SK-N-MC (cell line): ENCODE measurements around the gene NKX1-1.

Source experiments
- DNase-seq: peaks from one replicate; pipeline ENCODE4 v3.0.0-alpha.2; 2011; ENCODE audit warnings: low read depth, low spot score
- H3K27ac ChIP-seq: fragments of 200-600 bp; sonication (generic); 2 replicates; pipeline ENCODE4 v1.5.1; 2016; ENCODE audit warnings: mixed run types
- H3K36me3 ChIP-seq: fragments of 200-600 bp; sonication (generic); 2 replicates; pipeline ENCODE4 v1.6.1; 2017; ENCODE audit warnings: antibody characterized with exemption, low read length, mixed read lengths; ENCODE audit not compliant: insufficient read depth
- H3K4me3 ChIP-seq: fragments of 200-600 bp; sonication (generic); 2 replicates; pipeline ENCODE4 v1.5.1; 2016
- H3K9ac ChIP-seq: fragments of 200-600 bp; sonication (generic); 2 replicates; pipeline ENCODE4 v1.8.0; 2017; ENCODE audit warnings: mixed run types, mixed read lengths; ENCODE audit not compliant: insufficient read length
- H3K9me3 ChIP-seq: fragments of 200-600 bp; sonication (generic); 2 replicates; pipeline ENCODE4 v1.6.1; 2017; ENCODE audit warnings: low read depth, mild to moderate bottlenecking, antibody characterized with exemption, low read length, moderate library complexity, mixed read lengths
- EZH2 ChIP-seq: fragments of 200-600 bp; sonication (generic); IDR thresholded peaks from one replicate; pipeline ENCODE4 v1.6.1; 2017; ENCODE audit warnings: antibody characterized with exemption
- FOXP2 ChIP-seq: optimal IDR thresholded peaks from 2 replicates; pipeline ENCODE3; 2011; ENCODE audit warnings: mild to moderate bottlenecking, moderate library complexity; ENCODE audit not compliant: insufficient read depth; ENCODE audit errors: extremely low read length, control extremely low read depth
- POLR2AphosphoS5 ChIP-seq: IDR thresholded peaks from 2 replicates; pipeline ENCODE4 v1.6.1; 2012; ENCODE audit warnings: mild to moderate bottlenecking, low read depth, low read length, borderline replicate concordance

The NKX1-1 gene

DNA sequence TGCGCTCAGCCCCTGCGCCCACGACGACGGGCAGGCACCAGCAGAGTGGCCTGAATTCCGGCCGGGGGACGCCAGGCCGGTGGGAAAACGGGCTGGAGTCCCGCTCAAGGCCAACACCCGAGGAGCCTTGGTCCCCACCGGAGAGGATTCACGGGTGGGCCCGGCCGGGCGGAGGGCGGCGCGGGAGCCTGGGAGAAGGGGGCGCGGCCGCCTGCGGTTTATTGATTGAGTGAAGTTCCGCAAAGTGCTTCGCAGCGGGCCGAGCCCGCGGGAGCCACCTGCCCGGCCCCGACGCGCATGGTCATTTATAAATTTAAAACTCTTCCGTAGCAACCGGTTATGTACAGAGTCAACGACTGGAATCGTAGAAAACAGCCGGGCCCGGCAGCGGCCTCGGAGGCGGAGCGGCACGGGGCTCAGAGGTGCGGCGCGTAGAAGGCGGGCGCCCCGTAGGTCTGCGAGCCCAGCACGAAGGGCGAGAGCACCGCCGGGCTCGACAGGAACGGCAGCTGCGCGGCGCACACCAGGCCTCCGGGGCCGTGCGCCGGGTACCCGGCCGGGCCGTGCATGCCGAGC, 3.6 kb downstream of the NKX1-1 start:
- TF ChIP-seq POLR2AphosphoS5 (no peak), EZH2 (no peak), FOXP2 (no peak)
- no peak for DNase-seq
- Histone ChIP-seq H3K36me3 (no peaks in the 10 kb centered on the region), H3K9me3 (no peaks in the 10 kb centered on the region), H3K27ac (no peak overlapping the region), H3K9ac (no peak overlapping the region), H3K4me3 (no peak overlapping the region)

GRCh38 chr4:1402021-1402515, 4.2 kb downstream of the NKX1-1 start:
- no peak overlapping the region for H3K4me3 ChIP-seq
- no peak for DNase-seq
- H3K9ac ChIP-seq, result no peak overlapping the region
- no peak overlapping the region for H3K27ac ChIP-seq
- no peaks in the 10 kb centered on the region for H3K9me3 ChIP-seq
- no peaks in the 10 kb centered on the region for H3K36me3 ChIP-seq
- TF ChIP-seq FOXP2 (no peak), EZH2 (no peak), POLR2AphosphoS5 (no peak)

- DNase-seq, result no peak
- no peak overlapping the region for H3K4me3 ChIP-seq
Measured at GRCh38 chr4:1401409-1402020, 4.7 kb downstream of the NKX1-1 start.

DNA sequence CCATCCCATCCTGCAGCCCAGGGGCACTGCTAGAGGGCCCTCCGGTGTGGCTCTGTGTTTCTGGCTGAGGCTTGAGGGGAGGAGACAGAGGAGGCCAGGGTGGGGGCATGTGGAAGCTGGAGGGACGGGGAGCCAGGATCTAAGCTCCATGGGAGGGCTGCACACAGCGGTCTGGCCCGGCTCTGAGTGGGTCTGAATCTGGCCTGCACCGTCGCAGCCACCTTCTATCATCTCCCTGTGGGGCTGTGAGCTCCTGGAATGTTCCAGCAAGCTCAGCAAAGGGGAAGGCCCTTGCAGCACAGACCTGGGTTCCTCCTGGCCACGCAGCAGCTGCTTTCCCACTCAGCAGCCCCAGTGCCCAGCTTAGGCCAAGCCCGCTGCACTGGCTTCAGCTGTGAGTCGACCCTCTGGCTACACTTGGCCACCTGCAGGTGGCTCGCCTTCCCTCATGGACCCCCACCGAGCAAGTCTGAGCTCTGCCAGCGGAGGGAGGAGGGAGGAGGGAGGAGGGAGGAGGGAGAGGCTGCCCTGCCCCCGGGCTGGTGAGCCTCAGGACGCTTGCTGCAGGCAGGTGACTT, 5.3 kb downstream of the NKX1-1 start:
- no peak for DNase-seq
- no peak overlapping the region for H3K4me3 ChIP-seq
- no peaks in the 10 kb centered on the region for H3K36me3 ChIP-seq
- H3K9ac ChIP-seq, result no peak overlapping the region
- no peaks in the 10 kb centered on the region for H3K9me3 ChIP-seq
- no peak for TF ChIP-seq POLR2AphosphoS5
- TF ChIP-seq EZH2, result no peak
- TF ChIP-seq FOXP2, result no peak
- H3K27ac ChIP-seq, result no peak overlapping the region

More at GRCh38 chr4:1401409-1402020, 4.7 kb downstream of the NKX1-1 start:
- Histone ChIP-seq H3K27ac (no peak overlapping the region), H3K36me3 (no peaks in the 10 kb centered on the region), H3K9me3 (no peaks in the 10 kb centered on the region), H3K9ac (no peak overlapping the region)
- no peak for TF ChIP-seq POLR2AphosphoS5
- TF ChIP-seq FOXP2, result no peak
- no peak for TF ChIP-seq EZH2

GRCh38 chr4:1400191-1400805, 5.9 kb downstream of the NKX1-1 start:
- H3K9ac ChIP-seq, result no peak overlapping the region
- no peak overlapping the region for H3K4me3 ChIP-seq
- H3K36me3 ChIP-seq, result no peaks in the 10 kb centered on the region
- no peak overlapping the region for H3K27ac ChIP-seq
- DNase-seq, result no peak
- no peaks in the 10 kb centered on the region for H3K9me3 ChIP-seq
- TF ChIP-seq POLR2AphosphoS5 (no peak), EZH2 (no peak), FOXP2 (no peak)

GRCh38 chr4:1399508-1400190, 6.6 kb downstream of the NKX1-1 start:
- no peak overlapping the region for H3K27ac ChIP-seq
- H3K36me3 ChIP-seq, result no peaks in the 10 kb centered on the region
- H3K4me3 ChIP-seq, result no peak overlapping the region
- no peaks in the 10 kb centered on the region for H3K9me3 ChIP-seq
- no peak for DNase-seq
- H3K9ac ChIP-seq, result no peak overlapping the region
- TF ChIP-seq EZH2, result no peak
- TF ChIP-seq FOXP2, result no peak
- TF ChIP-seq POLR2AphosphoS5, result no peak

DNA sequence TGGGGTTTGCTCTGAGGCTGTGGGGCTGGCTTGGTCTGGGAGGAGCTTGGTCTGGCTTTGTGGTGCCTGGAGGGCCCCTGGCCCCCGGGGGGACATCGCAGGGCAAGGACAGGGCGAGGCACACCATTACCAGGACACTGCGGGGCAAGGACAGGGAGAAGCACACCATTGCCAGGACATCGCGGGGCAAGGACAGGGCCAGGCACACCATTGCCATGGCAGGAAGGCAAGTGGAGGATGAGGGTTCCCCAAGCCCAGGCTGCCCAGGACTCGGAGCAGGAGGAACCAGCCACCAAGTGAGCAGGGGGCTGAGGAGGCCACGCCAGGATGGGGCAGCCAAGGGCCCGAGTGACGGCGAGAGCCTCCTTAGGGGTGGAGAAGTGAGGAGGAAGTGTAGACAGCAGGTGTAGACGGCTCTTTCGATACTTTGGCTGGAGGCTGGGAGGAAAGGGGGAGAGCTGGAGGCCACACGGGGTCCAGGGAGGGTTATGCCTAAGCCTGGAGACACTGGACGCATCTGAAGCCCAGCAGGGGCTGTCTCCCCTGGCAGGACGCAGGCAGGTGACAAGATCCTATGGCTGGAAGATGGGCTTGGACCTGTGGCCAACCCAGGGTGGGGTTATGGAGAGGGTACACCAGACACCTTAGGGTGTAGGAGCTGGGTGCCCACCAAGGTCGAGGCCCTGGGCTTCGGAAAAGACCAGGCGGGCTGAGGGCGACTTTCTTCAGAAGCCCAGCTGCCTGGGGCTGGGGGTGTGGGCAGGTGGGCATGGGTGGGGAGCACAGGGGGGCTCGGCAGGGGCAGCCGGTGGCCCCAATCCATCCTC, 7.3 kb downstream of the NKX1-1 start:
- H3K9me3 ChIP-seq, result no peaks in the 10 kb centered on the region
- H3K9ac ChIP-seq, result no peak overlapping the region
- H3K36me3 ChIP-seq, result no peaks in the 10 kb centered on the region
- no peak overlapping the region for H3K4me3 ChIP-seq
- TF ChIP-seq FOXP2, result no peak
- TF ChIP-seq EZH2, result no peak
- no peak for TF ChIP-seq POLR2AphosphoS5
- no peak overlapping the region for H3K27ac ChIP-seq
- no peak for DNase-seq
